ENCODE data around the gene MFSD2A. TPM values are rescaled to one million over a fixed set of nuclear protein-coding genes. Genes with fewer than 3 reads are reported as not detected.
"Not testable (repeated sequence)": the region's sequence is repeated elsewhere in the genome, so short reads cannot be mapped to it uniquely, and the experiment has no call there.

Gene MFSD2A
- total RNA-seq, 4 donors from 2014 or later: 8.9 to 60.8 (median 16.5) TPM

DNA sequence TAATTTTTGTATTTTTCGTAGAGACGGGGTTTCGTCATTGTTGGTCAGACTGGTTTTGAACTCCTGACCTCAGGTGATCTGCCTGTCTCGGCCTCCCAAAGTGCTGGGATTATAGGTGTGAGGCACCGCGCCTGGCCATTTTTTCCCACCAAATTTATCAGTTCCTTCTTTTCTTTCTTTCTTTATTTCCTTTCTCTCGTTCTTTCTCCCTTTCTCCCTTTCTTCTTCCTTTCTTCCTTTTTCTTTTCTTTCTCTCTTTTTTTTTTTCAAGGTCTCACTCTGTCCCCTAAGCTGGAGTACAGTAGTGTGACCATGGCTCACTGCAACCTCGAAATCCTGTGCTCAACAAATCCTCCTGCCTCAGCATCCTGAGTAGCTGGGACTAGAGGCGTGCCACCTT, 26.4 kb downstream of the MFSD2A start:
- no peak for DNase-seq
- WGBS, 2 donors: 93 to 94% methylated on average over 9 of the region's 9 CpGs
- intact Hi-C loops (cut with DNase I): no loop called here

DNA sequence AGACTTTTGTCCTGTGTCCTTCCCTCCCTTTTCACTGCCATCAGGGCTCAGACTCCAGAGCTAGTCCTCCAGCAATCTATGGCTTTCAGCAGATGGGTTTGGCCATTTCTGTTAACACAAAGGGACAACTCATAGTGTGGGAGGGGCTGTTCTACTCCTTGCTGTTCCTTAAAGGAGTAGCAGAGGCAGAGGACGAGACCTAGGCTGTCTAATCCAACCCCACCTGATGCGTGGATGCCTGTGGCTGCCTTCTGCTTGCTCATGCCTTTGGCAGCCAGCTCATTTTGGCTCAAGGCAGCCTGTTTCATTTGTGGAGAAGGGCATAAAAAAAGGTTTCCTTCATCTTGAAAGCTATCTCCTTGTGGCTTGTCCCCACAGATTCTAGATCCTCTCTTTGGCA, 27.0 kb downstream of the MFSD2A start:
- intact Hi-C loops (cut with DNase I): no loop called here
- Histone ChIP-seq H3K27ac (no peak overlapping the region), H3K27me3 (no peaks in the 10 kb centered on the region), H3K36me3 (no peaks in the 10 kb centered on the region), H3K4me3 (replicated peaks in 1 of 3) (no peak overlapping the region), H3K4me1 (no peaks in the 10 kb centered on the region), H3K9me3 (no peaks in the 10 kb centered on the region)
- no peak for DNase-seq
- TF ChIP-seq POLR2A (IDR thresholded peaks at IDR 0.05): no peak
- TF ChIP-seq, protein P1, sequence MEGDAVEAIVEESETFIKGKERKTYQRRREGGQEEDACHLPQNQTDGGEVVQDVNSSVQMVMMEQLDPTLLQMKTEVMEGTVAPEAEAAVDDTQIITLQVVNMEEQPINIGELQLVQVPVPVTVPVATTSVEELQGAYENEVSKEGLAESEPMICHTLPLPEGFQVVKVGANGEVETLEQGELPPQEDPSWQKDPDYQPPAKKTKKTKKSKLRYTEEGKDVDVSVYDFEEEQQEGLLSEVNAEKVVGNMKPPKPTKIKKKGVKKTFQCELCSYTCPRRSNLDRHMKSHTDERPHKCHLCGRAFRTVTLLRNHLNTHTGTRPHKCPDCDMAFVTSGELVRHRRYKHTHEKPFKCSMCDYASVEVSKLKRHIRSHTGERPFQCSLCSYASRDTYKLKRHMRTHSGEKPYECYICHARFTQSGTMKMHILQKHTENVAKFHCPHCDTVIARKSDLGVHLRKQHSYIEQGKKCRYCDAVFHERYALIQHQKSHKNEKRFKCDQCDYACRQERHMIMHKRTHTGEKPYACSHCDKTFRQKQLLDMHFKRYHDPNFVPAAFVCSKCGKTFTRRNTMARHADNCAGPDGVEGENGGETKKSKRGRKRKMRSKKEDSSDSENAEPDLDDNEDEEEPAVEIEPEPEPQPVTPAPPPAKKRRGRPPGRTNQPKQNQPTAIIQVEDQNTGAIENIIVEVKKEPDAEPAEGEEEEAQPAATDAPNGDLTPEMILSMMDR (IDR thresholded peaks at IDR 0.05): no peak
- WGBS, 2 donors: 75 to 87% methylated on average over 2 of the region's 2 CpGs

More for the DNA sequence above, 26.4 kb downstream of the MFSD2A start:
- Histone ChIP-seq H3K27ac (no peak overlapping the region), H3K4me3 (replicated peaks in 1 of 3) (no peak overlapping the region), H3K27me3 (no peaks in the 10 kb centered on the region), H3K36me3 (no peaks in the 10 kb centered on the region), H3K9me3 (no peaks in the 10 kb centered on the region), H3K4me1 (no peaks in the 10 kb centered on the region)
- TF ChIP-seq, protein P1 (IDR thresholded peaks at IDR 0.05): no peak
- no peak for TF ChIP-seq POLR2A (IDR thresholded peaks at IDR 0.05)

DNA sequence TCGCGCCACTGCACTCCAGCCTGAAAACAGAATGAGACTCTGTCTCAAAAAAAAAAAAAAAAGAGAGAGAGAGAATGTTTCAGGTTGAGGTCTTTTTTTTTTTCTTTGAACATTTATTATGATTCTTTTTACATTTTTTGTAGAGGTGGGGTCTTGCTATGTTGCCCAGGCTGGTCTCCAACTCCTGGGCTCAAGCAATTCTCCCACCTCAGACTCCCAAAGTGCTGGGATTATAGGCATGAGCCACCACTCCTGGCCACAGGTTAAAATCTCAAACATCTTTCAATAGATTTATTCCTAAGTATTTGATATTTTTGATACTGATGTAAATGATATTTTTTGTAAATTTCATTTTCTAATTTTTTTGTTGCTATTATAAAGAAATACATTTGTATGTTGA, 29.5 kb downstream of the MFSD2A start:
- WGBS, 2 donors: 95 to 96% methylated on average over 2 of the region's 2 CpGs
- H3K36me3 ChIP-seq; H3K27ac ChIP-seq; H3K9me3 ChIP-seq; H3K4me3 ChIP-seq (replicated peaks in 1 of 3); H3K4me1 ChIP-seq; H3K27me3 ChIP-seq; DNase-seq; intact Hi-C loops (cut with DNase I): not testable (repeated sequence)

DNA sequence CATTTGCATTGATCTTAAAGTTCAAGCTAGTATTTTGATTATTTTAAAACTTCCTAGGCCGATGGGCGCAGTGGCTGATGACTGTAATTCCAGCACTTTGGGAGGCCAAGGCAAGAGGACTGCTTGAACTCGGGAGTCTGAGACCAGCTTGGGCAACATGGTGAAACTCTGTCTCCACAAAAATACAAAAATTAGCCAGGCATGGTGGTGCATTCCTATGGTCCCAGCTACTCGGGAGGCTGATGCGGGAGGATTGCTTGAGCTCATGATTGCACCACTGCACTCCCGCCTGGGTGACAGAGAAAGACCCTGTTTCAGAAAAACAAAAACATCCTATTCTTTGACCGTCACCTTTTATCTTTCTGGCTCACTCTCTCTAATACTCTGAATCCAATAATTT, 30.0 kb downstream of the MFSD2A start:
- no peak overlapping the region for H3K27ac ChIP-seq
- no peak for DNase-seq
- no peak overlapping the region for H3K4me3 ChIP-seq (replicated peaks in 1 of 3)
- H3K36me3 ChIP-seq: no peaks in the 10 kb centered on the region
- peaks cover 0 to 6% of the 10 kb centered on the region in 2 donors for H3K4me1 ChIP-seq
- no peaks in the 10 kb centered on the region for H3K27me3 ChIP-seq
- intact Hi-C loops (cut with DNase I): no loop called here
- no peaks in the 10 kb centered on the region for H3K9me3 ChIP-seq
- TF ChIP-seq, protein P1 (IDR thresholded peaks at IDR 0.05): no peak
- TF ChIP-seq POLR2A (IDR thresholded peaks at IDR 0.05): no peak
- WGBS, 2 donors: 90 to 92% methylated on average over 7 of the region's 7 CpGs

DNA sequence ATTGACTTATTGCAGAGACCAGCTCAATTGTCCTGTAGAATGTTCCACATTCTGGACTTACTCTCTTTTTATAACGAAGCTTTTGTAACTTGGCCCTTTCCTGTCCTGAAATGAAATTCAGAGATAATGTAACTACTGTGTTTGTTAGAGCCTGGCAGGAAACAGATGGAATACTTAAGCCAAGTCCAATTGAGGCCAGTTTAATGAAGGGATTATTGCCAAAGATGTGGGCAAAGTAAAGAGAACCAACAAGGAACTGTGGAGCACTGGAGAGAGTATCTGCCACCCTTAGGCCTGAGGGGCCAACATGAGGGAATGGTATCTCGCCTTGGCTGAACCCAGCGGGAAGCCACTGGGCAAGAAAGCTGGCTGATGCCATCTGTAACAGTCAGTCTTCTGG, 32.9 kb downstream of the MFSD2A start:
- Histone ChIP-seq H3K27ac (no peak overlapping the region), H3K9me3 (no peaks in the 10 kb centered on the region), H3K36me3 (no peaks in the 10 kb centered on the region), H3K4me1 (peaks cover 0 to 6% of the 10 kb centered on the region in 2 donors), H3K4me3 (replicated peaks in 1 of 3) (no peak overlapping the region), H3K27me3 (no peaks in the 10 kb centered on the region)
- DNase-seq: no peak
- TF ChIP-seq POLR2A (IDR thresholded peaks at IDR 0.05): no peak
- TF ChIP-seq, protein P1 (IDR thresholded peaks at IDR 0.05): no peak
- intact Hi-C loops (cut with DNase I): no loop called here
- WGBS, 2 donors: 84 to 88% methylated on average over 3 of the region's 3 CpGs

Data from thyroid gland (tissue), 4 donors.